A549 (cell line): ENCODE data around the gene FRY. TPM values are rescaled to one million over a fixed set of nuclear protein-coding genes. Genes with fewer than 3 reads are reported as not detected.

Experiments
- ATAC-seq, 2 experiments: fragments of 200-7000 bp in 1 of 2; fragments of >200 bp in 1 of 2; cut with Nextera tagmentation in 1 of 2; cut with Tn5 transposase in 1 of 2; 3 replicates each; pipeline versions ENCODE4 v1.8.0 to v1.9.1; 2018 to 2020; ENCODE audit warnings: mild to moderate bottlenecking in 1 of 2, moderate library complexity in 1 of 2
- CTCF ChIA-PET: fragments of 300-600 bp; sonication (Branson Sonifier 250); formaldehyde crosslinking; extraction: SDS; loops from one replicate; lab custom pipeline; 2021; ENCODE audit warnings: antibody characterized with exemption, inconsistent platforms; lab: Yijun Ruan, JAX
- POLR2A ChIA-PET: fragments of 350-600 bp; formaldehyde crosslinking; extraction: SDS; loops from one replicate; lab custom pipeline; 2021; ENCODE audit warnings: antibody characterized with exemption, inconsistent platforms; lab: Yijun Ruan, JAX
- DNase-seq, 2 experiments: peaks; one replicate each; pipeline versions ENCODE4 v3.0.0 to v3.0.0-alpha.2; 2011 to 2016; ENCODE audit warnings: low read depth in 1 of 2, low spot score in 1 of 2
- FAIRE-seq: peaks from 2 replicates; lab custom pipeline; 2011; peaks lifted over from hg19 to GRCh38; lab: Jason Lieb, UNC
- H3K27ac ChIP-seq, 2 experiments: fragments of >200 bp; sonication (Bioruptor Twin); formaldehyde crosslinking; 3 replicates each; pipeline ENCODE4 v1.5.1; 2016 to 2017
- H3K4me1 ChIP-seq: fragments of >200 bp; sonication (Bioruptor Twin); formaldehyde crosslinking; 3 replicates; pipeline ENCODE4 v1.6.1; 2016
- H3K4me2 ChIP-seq: fragments of >200 bp; sonication (Bioruptor Twin); formaldehyde crosslinking; 3 replicates; pipeline ENCODE4 v1.6.1; 2016
- H3K4me3 ChIP-seq: fragments of >200 bp; sonication (Bioruptor Twin); formaldehyde crosslinking; 3 replicates; pipeline ENCODE4 v1.5.1; 2016
- H3K9me3 ChIP-seq: fragments of >200 bp; sonication (Bioruptor Twin); formaldehyde crosslinking; 3 replicates; pipeline ENCODE4 v1.6.1; 2016
- CBX2 ChIP-seq: fragments of 200-600 bp; sonication (generic); IDR thresholded peaks from 2 replicates; pipeline ENCODE4 v1.6.1; 2016; ENCODE audit warnings: low read depth, mild to moderate bottlenecking, borderline replicate concordance
- CBX8 ChIP-seq: fragments of 200-600 bp; sonication (generic); IDR thresholded peaks from 2 replicates; pipeline ENCODE4 v1.6.1; 2016
- CEBPB ChIP-seq, 2 experiments: fragments of >200 bp in 1 of 2; sonication (Bioruptor Twin) in 1 of 2; formaldehyde crosslinking in 1 of 2; IDR thresholded peaks; 2 replicates each; pipeline ENCODE4 v1.6.1; 2012 to 2016
- CHD2 ChIP-seq: fragments of 150-350 bp; IDR thresholded peaks from 2 replicates; pipeline ENCODE4 v1.6.1; 2014; ENCODE audit warnings: low read length; ENCODE audit not compliant: partially characterized antibody
- CHD4 ChIP-seq: fragments of 200-600 bp; sonication (generic); IDR thresholded peaks from 2 replicates; pipeline ENCODE4 v1.6.1; 2016; ENCODE audit warnings: antibody characterized with exemption, mild to moderate bottlenecking, borderline replicate concordance
- EP300 ChIP-seq, 2 experiments: fragments of >200 bp; sonication (Bioruptor Twin); formaldehyde crosslinking; IDR thresholded peaks; 2 replicates in 1 of 2; 3 replicates in 1 of 2; pipeline ENCODE4 v1.6.1; 2016 to 2017
- GATA3 ChIP-seq: IDR thresholded peaks from 2 replicates; pipeline ENCODE4 v1.6.1; 2012; ENCODE audit warnings: borderline replicate concordance
- HDAC2 ChIP-seq: fragments of 200-600 bp; sonication (generic); IDR thresholded peaks from 2 replicates; pipeline ENCODE4 v1.6.1; 2016
- HEYL ChIP-seq: fragments of 250-450 bp; sonication (Bioruptor Pico); IDR thresholded peaks from 2 replicates; pipeline ENCODE4 v1.8.0; 2021; ENCODE audit warnings: mild to moderate bottlenecking, moderate library complexity
- HOXA7 ChIP-seq: fragments of 250-450 bp; sonication (Bioruptor Pico); IDR thresholded peaks from 2 replicates; pipeline ENCODE4 v1.5.0; 2020; ENCODE audit warnings: mild to moderate bottlenecking, moderate library complexity
- HOXB13 ChIP-seq: fragments of 250-450 bp; sonication (Bioruptor Pico); IDR thresholded peaks from 2 replicates; pipeline ENCODE4 v1.5.0; 2020; ENCODE audit warnings: low read depth, mild to moderate bottlenecking, moderate library complexity
- MAFK ChIP-seq: fragments of 450-650 bp; IDR thresholded peaks from 2 replicates; pipeline ENCODE4 v1.6.1; 2014; ENCODE audit not compliant: partially characterized antibody
- MAX ChIP-seq: IDR thresholded peaks from 2 replicates; pipeline ENCODE4 v1.6.1; 2012
- MYC ChIP-seq: IDR thresholded peaks from 2 replicates; pipeline ENCODE4 v1.6.1; 2012; ENCODE audit warnings: mild to moderate bottlenecking, inconsistent platforms, low read length, improper control_type of control experiment, borderline replicate concordance
- NFE2L2 ChIP-seq: fragments of 150-350 bp; conservative IDR thresholded peaks from 2 replicates; pipeline ENCODE4 v1.6.1; 2014; ENCODE audit warnings: low read length
- NPAS2 ChIP-seq: fragments of 250-450 bp; sonication (Bioruptor Pico); IDR thresholded peaks from 2 replicates; pipeline ENCODE4 v1.8.0; 2022; ENCODE audit warnings: mild to moderate bottlenecking, moderate library complexity, borderline replicate concordance
- NR3C1 ChIP-seq: fragments of >200 bp; sonication (Bioruptor Twin); formaldehyde crosslinking; IDR thresholded peaks from 3 replicates; pipeline ENCODE4 v1.6.1; 2017
- POLR2A ChIP-seq: IDR thresholded peaks from 2 replicates; pipeline ENCODE4 v1.6.1; 2012; ENCODE audit warnings: mild to moderate bottlenecking, low read length
- RAD21 ChIP-seq, 2 experiments: fragments of >200 bp in 1 of 2; sonication (Bioruptor Twin) in 1 of 2; formaldehyde crosslinking in 1 of 2; IDR thresholded peaks in 1 of 2; conservative IDR thresholded peaks in 1 of 2; 2 replicates in 1 of 2; 3 replicates in 1 of 2; pipeline ENCODE4 v1.6.1; 2012 to 2018; ENCODE audit warnings: inconsistent platforms in 1 of 2
- RARB ChIP-seq: fragments of 250-450 bp; sonication (Bioruptor Pico); IDR thresholded peaks from 2 replicates; pipeline ENCODE4 v1.8.0; 2021; ENCODE audit warnings: mild to moderate bottlenecking, moderate library complexity
- SMC3 ChIP-seq: fragments of >200 bp; sonication (Bioruptor Twin); formaldehyde crosslinking; IDR thresholded peaks from 3 replicates; pipeline ENCODE4 v1.6.1; 2018; ENCODE audit warnings: inconsistent platforms
- SREBF2 ChIP-seq: fragments of 450-650 bp; IDR thresholded peaks from 2 replicates; pipeline ENCODE4 v1.6.1; 2014; ENCODE audit warnings: mild to moderate bottlenecking, moderate library complexity
- ZC3H11A ChIP-seq: fragments of 450-650 bp; IDR thresholded peaks from 2 replicates; pipeline ENCODE4 v1.6.1; 2014; ENCODE audit warnings: antibody characterized with exemption, mild to moderate bottlenecking
- ZFP36 ChIP-seq: fragments of 450-650 bp; IDR thresholded peaks from 2 replicates; pipeline ENCODE4 v1.6.1; 2014; ENCODE audit warnings: borderline replicate concordance; ENCODE audit not compliant: partially characterized antibody
- WGBS: methylation state at CpG from one replicate; pipeline ENCODE4 v1.1.6; 2017; ENCODE audit errors: missing lambda C conversion rate; 5-methylcytosine and 5-hydroxymethylcytosine counted together
- polyA plus RNA-seq, 4 experiments: library from polyadenylated mRNA; depleted of rRNA in 3 of 4; stranded (reverse); fragments of >200 nt; fragmentation: RNase III in 1 of 4; extraction: RNeasy Plus Mini Kit Qiagen cat#74134 plus additional on column Dnase treatment in 1 of 4; gene quantifications; 2 replicates in 3 of 4; 3 replicates in 1 of 4; pipeline ENCODE4 v1.2.3, GENCODE V29; 2011 to 2017
- TF ChIP-seq, protein P1 (sequence below): fragments of >200 bp; sonication (Bioruptor Twin); formaldehyde crosslinking; IDR thresholded peaks from 3 replicates; pipeline ENCODE4 v1.6.1; 2016
- TF ChIP-seq, protein P2 (sequence below): fragments of >200 bp; sonication (Bioruptor Twin); formaldehyde crosslinking; IDR thresholded peaks from 3 replicates; pipeline ENCODE4 v1.5.1; 2016
- TF ChIP-seq, protein P3 (sequence below): IDR thresholded peaks from 2 replicates; pipeline ENCODE4 v1.6.1; 2012; ENCODE audit warnings: low read depth, borderline replicate concordance
- TF ChIP-seq, protein P4 (sequence below): fragments of 250-450 bp; sonication (Bioruptor Pico); IDR thresholded peaks from 2 replicates; pipeline ENCODE4 v1.5.0; 2021; ENCODE audit warnings: mild to moderate bottlenecking, moderate library complexity, borderline replicate concordance

The FRY gene
- polyA plus RNA-seq, 2 of the 4 experiments (the other 2 are of a cell fraction) = 0.08 to 0.26 TPM

DNA sequence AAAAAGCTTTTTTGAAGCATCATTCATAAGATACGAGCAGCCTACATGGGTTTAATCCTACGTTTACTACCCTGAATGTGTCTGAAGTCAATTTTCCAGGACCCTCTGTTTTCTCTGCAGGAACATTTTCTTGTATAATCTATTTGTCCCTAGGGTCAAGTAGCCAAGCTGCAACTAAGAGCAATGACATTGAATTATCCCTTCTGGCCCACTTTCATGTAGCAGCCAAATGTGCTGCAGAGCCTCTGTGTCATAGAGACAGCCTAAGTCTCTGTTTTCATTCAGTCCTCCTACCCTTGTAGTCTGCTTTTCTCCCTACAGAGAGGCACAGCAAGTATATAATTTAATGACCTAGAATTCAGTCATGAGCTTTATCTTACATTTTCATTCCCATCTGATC lies 201.5 kb downstream of the FRY start:
- ChIA-PET CTCF (interaction anchor here (0.6 kb wide), 1 partner anchor 35 kb away, joined by 3 read pairs; no protein-coding TSS in a partner anchor), POLR2A (no interaction called here)
- no peak for ATAC-seq
- WGBS = 20% methylated on average over 2 of the region's 2 CpGs
- Histone ChIP-seq H3K4me3 (no peak overlapping the region), H3K4me2 (no peak overlapping the region), H3K9me3 (no peaks in the 10 kb centered on the region), H3K27ac (no peak overlapping the region), H3K4me1 (no peaks in the 10 kb centered on the region)
- FAIRE-seq = no peak
- no peak for DNase-seq
- TF ChIP-seq NFE2L2 = no peak
- TF ChIP-seq CBX2 = no peak
- no peak for TF ChIP-seq MAFK
- no peak for TF ChIP-seq POLR2A
- no peak for TF ChIP-seq MYC
- TF ChIP-seq HOXA7 (CRISPR knock-in tag) = no peak
- no peak for TF ChIP-seq RARB (CRISPR knock-in tag)
- TF ChIP-seq CEBPB (IDR thresholded peaks at IDR 0.05) = no peak
- TF ChIP-seq HOXB13 (CRISPR knock-in tag) = no peak
- TF ChIP-seq NPAS2 (CRISPR knock-in tag) = no peak
- no peak for TF ChIP-seq RAD21 (conservative IDR thresholded peaks at IDR 0.05 in 1 of 2, IDR thresholded peaks at IDR 0.05 in 1 of 2)
- TF ChIP-seq CHD4 = no peak
- TF ChIP-seq SMC3 = no peak
- TF ChIP-seq ZFP36 = no peak
- TF ChIP-seq, protein P1, sequence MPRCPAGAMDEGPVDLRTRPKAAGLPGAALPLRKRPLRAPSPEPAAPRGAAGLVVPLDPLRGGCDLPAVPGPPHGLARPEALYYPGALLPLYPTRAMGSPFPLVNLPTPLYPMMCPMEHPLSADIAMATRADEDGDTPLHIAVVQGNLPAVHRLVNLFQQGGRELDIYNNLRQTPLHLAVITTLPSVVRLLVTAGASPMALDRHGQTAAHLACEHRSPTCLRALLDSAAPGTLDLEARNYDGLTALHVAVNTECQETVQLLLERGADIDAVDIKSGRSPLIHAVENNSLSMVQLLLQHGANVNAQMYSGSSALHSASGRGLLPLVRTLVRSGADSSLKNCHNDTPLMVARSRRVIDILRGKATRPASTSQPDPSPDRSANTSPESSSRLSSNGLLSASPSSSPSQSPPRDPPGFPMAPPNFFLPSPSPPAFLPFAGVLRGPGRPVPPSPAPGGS = no peak
- TF ChIP-seq HDAC2 = no peak
- no peak for TF ChIP-seq CHD2
- no peak for TF ChIP-seq NR3C1
- TF ChIP-seq, protein P2, sequence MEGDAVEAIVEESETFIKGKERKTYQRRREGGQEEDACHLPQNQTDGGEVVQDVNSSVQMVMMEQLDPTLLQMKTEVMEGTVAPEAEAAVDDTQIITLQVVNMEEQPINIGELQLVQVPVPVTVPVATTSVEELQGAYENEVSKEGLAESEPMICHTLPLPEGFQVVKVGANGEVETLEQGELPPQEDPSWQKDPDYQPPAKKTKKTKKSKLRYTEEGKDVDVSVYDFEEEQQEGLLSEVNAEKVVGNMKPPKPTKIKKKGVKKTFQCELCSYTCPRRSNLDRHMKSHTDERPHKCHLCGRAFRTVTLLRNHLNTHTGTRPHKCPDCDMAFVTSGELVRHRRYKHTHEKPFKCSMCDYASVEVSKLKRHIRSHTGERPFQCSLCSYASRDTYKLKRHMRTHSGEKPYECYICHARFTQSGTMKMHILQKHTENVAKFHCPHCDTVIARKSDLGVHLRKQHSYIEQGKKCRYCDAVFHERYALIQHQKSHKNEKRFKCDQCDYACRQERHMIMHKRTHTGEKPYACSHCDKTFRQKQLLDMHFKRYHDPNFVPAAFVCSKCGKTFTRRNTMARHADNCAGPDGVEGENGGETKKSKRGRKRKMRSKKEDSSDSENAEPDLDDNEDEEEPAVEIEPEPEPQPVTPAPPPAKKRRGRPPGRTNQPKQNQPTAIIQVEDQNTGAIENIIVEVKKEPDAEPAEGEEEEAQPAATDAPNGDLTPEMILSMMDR = no peak

GRCh38 chr13:32234914-32235313 lies 203.3 kb downstream of the FRY start:
- H3K9me3 ChIP-seq = no peaks in the 10 kb centered on the region
- H3K27ac ChIP-seq = no peak overlapping the region
- TF ChIP-seq, protein P3, sequence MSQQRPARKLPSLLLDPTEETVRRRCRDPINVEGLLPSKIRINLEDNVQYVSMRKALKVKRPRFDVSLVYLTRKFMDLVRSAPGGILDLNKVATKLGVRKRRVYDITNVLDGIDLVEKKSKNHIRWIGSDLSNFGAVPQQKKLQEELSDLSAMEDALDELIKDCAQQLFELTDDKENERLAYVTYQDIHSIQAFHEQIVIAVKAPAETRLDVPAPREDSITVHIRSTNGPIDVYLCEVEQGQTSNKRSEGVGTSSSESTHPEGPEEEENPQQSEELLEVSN = no peak
- TF ChIP-seq HEYL (CRISPR knock-in tag) = no peak
- TF ChIP-seq GATA3 = no peak
- no peaks in the 10 kb centered on the region for H3K4me1 ChIP-seq
- ChIA-PET CTCF (no interaction called here), POLR2A (no interaction called here)
- 23% methylated on average over 1 of the region's 2 CpGs for WGBS
- DNase-seq = no peak
- no peak overlapping the region for H3K4me3 ChIP-seq
- no peak overlapping the region for H3K4me2 ChIP-seq
- no peak for ATAC-seq
- no peak for FAIRE-seq

- no peak for TF ChIP-seq CEBPB (IDR thresholded peaks at IDR 0.05)
- no peak for TF ChIP-seq RARB (CRISPR knock-in tag)
- TF ChIP-seq ZC3H11A = no peak
- TF ChIP-seq RAD21 (conservative IDR thresholded peaks at IDR 0.05 in 1 of 2, IDR thresholded peaks at IDR 0.05 in 1 of 2) = no peak
- TF ChIP-seq MAX = no peak
- no peak for TF ChIP-seq SREBF2
- no peak for TF ChIP-seq EP300 (IDR thresholded peaks at IDR 0.05)
- TF ChIP-seq, protein P4, sequence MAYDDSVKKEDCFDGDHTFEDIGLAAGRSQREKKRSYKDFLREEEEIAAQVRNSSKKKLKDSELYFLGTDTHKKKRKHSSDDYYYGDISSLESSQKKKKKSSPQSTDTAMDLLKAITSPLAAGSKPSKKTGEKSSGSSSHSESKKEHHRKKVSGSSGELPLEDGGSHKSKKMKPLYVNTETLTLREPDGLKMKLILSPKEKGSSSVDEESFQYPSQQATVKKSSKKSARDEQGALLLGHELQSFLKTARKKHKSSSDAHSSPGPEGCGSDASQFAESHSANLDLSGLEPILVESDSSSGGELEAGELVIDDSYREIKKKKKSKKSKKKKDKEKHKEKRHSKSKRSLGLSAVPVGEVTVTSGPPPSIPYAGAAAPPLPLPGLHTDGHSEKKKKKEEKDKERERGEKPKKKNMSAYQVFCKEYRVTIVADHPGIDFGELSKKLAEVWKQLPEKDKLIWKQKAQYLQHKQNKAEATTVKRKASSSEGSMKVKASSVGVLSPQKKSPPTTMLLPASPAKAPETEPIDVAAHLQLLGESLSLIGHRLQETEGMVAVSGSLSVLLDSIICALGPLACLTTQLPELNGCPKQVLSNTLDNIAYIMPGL (CRISPR knock-in tag) = no peak
- TF ChIP-seq, protein P2 = no peak
- TF ChIP-seq CHD2 = no peak
- no peak for TF ChIP-seq CBX8
- no peak for TF ChIP-seq MAFK
- TF ChIP-seq, all 56 proteins: peak for 0
- Histone ChIP-seq H3K9me3 (no peaks in the 10 kb centered on the region), H3K27ac (no peak overlapping the region), H3K4me3 (no peak overlapping the region), H3K4me2 (no peak overlapping the region), H3K4me1 (no peaks in the 10 kb centered on the region)
- 60% methylated on average over 4 of the region's 6 CpGs for WGBS
- FAIRE-seq = no peak
- ATAC-seq = no peak
- CTCF ChIA-PET = interaction anchor here (0.6 to 2.8 kb wide), 2 partner anchors 9 to 1440 kb away, joined by 4 to 10 read pairs; no protein-coding TSS in a partner anchor
- no peak for DNase-seq
- POLR2A ChIA-PET = no interaction called here
Observed at GRCh38 chr13:32237681-32238080, 206.1 kb downstream of the FRY start.
